ENCODE data around the gene TPI1. TPM values are rescaled to one million over a fixed set of nuclear protein-coding genes. Genes with fewer than 3 reads are reported as not detected.
A peak's percentile ranks its signal among the peaks of the same experiment; 100 is the strongest.

The TPI1 gene
- total RNA-seq, 4 donors from 2014 or later: 363 to 700 (median 468) TPM

DNA sequence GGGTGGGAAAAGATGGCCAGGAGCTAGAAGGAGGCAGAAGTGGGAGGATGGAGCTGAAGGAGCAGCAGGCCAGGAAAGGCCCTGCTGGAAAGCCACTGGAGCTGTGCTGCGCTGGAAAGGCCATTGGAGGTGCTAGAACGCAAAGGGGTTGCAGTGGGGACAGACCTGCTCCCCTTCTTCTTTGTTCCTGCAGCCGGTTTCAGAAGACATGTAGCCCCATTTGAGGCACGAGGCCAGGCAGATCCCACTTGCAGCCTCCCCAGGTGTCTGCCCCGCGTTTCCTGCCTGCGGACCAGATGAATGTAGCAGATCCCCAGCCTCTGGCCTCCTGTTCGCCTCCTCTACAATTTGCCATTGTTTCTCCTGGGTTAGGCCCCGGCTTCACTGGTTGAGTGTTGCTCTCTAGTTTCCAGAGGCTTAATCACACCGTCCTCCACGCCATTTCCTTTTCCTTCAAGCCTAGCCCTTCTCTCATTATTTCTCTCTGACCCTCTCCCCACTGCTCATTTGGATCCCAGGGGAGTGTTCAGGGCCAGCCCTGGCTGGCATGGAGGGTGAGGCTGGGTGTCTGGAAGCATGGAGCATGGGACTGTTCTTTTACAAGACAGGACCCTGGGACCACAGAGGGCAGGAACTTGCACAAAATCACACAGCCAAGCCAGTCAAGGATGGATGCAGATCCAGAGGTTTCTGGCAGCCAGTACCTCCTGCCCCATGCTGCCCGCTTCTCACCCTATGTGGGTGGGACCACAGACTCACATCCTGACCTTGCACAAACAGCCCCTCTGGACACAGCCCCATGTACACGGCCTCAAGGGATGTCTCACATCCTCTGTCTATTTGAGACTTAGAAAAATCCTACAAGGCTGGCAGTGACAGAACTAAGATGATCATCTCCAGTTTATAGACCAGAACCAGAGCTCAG, 48.0 kb upstream of the TPI1 start:
- Histone ChIP-seq H3K27me3 (no peaks in the 10 kb centered on the region), H3K9me3 (no peaks in the 10 kb centered on the region), H3K27ac (no peak overlapping the region), H3K4me3 (replicated peaks in 1 of 3) (no peak overlapping the region), H3K4me1 (peaks cover 0 to 12% of the 10 kb centered on the region in 2 donors), H3K36me3 (no peaks in the 10 kb centered on the region)
- 83 to 86% methylated on average over 11 to 12 of the region's 13 CpGs for WGBS, 2 donors
- TF ChIP-seq, protein P1, sequence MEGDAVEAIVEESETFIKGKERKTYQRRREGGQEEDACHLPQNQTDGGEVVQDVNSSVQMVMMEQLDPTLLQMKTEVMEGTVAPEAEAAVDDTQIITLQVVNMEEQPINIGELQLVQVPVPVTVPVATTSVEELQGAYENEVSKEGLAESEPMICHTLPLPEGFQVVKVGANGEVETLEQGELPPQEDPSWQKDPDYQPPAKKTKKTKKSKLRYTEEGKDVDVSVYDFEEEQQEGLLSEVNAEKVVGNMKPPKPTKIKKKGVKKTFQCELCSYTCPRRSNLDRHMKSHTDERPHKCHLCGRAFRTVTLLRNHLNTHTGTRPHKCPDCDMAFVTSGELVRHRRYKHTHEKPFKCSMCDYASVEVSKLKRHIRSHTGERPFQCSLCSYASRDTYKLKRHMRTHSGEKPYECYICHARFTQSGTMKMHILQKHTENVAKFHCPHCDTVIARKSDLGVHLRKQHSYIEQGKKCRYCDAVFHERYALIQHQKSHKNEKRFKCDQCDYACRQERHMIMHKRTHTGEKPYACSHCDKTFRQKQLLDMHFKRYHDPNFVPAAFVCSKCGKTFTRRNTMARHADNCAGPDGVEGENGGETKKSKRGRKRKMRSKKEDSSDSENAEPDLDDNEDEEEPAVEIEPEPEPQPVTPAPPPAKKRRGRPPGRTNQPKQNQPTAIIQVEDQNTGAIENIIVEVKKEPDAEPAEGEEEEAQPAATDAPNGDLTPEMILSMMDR (IDR thresholded peaks at IDR 0.05): no peak
- TF ChIP-seq POLR2A (IDR thresholded peaks at IDR 0.05): no peak
- intact Hi-C loops (cut with DNase I): no loop called here
- no peak for DNase-seq

DNA sequence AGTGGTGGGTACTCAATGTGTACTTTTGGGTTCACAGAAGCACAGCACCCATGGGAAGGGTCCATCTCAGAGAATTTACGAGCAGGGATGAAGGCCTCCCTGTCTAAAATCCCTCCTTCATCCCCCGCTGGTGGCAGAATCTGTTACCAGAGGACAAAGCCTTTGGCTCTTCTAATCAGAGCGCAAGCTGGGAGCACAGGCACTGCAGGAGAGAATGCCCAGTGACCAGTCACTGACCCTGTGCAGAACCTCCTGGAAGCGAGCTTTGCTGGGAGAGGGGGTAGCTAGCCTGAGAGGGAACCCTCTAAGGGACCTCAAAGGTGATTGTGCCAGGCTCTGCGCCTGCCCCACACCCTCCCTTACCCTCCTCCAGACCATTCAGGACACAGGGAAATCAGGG, 47.2 kb upstream of the TPI1 start:
- Histone ChIP-seq H3K27ac (no peak overlapping the region), H3K27me3 (no peaks in the 10 kb centered on the region), H3K36me3 (no peaks in the 10 kb centered on the region), H3K4me3 (replicated peaks in 1 of 3) (no peak overlapping the region), H3K4me1 (peaks cover 0 to 12% of the 10 kb centered on the region in 2 donors), H3K9me3 (no peaks in the 10 kb centered on the region)
- intact Hi-C loops (cut with DNase I): no loop called here
- no peak for DNase-seq
- no peak for TF ChIP-seq POLR2A (IDR thresholded peaks at IDR 0.05)
- TF ChIP-seq, protein P1 (IDR thresholded peaks at IDR 0.05): no peak
- WGBS, 2 donors: 80 to 81% methylated on average over 4 to 5 of the region's 5 CpGs

DNA sequence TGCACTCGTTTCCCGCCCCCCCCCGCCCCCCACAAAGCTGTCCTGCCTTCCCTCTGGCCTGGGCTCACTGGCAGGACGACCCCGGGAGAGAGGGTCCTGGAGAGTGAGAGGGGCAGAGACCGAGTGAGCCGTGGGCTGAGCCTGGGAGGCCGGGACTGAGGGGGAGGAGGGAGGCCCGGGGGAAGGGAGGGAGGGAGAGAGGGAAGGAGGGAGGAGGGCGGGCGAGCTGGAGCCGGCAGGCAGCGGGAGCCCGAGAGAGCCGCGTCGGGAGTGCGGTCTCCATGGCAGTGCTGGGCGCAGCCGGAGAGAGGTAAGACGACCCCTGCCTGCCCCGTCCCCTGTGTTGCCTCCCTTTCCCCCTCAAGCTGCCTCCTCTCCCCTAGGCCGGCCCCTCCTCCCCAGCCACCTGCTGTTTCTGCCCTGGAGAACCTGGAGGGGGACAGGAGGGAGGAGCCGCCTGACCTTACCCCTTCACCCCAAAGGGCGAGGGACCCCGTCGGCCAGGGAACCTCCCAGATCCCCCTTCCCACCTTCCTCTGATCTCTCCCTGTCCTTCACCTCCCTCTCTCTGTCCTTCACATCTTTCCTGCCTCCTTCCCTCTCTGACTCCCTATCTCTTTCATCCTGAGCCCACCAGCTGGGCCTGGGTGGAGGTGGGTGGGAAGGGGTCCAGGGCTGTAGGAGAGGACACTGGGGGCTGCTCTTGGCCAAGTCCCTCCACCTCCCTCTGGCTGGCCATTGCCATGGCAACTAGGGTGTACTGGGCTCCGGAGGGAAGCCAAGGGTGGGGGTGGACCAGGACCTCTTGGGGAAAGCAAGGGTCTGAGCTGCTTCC, 45.5 kb upstream of the TPI1 start, which contains the start of gene GPR162:
Gene GPR162, plus strand, starts transcription at position 231 of the 835 bp plus-strand sequence. CDS start 2,078 bp downstream, outside the sequence.
- peaks cover 0 to 12% of the 10 kb centered on the region in 2 donors for H3K4me1 ChIP-seq
- no peaks in the 10 kb centered on the region for H3K9me3 ChIP-seq
- TF ChIP-seq POLR2A (IDR thresholded peaks at IDR 0.05): no peak
- TF ChIP-seq, protein P1 (IDR thresholded peaks at IDR 0.05): no peak
- H3K36me3 ChIP-seq: no peaks in the 10 kb centered on the region
- DNase-seq: peak; percentile 32 to 49
- intact Hi-C loops (cut with DNase I): no loop called here
- no peaks in the 10 kb centered on the region for H3K27me3 ChIP-seq
- WGBS, 2 donors: 2 to 8% methylated on average over 10 to 23 of the region's 28 CpGs
- no peak within 1 kb of the TSS for H3K27ac ChIP-seq
- H3K4me3 ChIP-seq (replicated peaks in 1 of 3): peak within 1 kb of the TSS in 1 of 3 donors; percentile 34

DNA sequence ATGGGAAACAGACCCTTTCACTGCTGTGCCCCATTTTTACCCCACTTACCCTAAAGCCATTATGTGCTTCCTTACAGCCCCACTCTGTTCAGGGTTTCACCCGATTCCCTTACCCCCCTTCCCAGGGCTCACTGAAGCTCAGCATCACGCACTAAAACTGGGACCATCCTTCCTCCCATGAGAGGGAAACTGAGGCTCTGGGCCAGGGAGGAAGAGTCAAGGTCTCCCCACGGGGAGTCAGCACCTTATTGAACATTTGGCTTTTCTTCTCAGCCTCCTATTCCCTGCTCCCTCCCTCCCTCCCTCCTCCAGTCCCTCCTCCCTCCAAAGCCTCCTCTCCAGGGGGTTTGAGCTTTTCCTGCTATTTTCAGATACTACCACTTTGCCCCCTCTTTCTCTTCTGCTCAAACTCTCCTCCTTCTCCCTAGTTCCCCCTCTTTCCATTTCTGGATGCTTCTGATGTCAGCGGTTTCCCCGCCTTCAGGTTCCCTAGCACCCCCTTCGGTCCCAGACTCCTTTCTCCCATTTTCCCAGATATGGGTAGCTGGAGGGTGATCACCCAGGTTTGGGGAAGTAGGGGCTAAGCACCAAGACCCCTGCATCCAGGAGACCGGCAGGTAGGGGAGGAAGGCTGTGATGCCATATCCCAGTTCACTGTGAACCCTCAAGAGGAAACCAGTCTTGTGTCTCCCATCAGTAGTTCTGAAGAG, 44.8 kb upstream of the TPI1 start:
- Histone ChIP-seq H3K36me3 (no peaks in the 10 kb centered on the region), H3K27me3 (no peaks in the 10 kb centered on the region), H3K9me3 (no peaks in the 10 kb centered on the region), H3K4me3 (replicated peaks in 1 of 3) (no peak overlapping the region), H3K4me1 (peaks cover 6 to 19% of the 10 kb centered on the region in 2 donors), H3K27ac (no peak overlapping the region)
- intact Hi-C loops (cut with DNase I): no loop called here
- 46 to 47% methylated on average over 7 of the region's 7 CpGs for WGBS, 2 donors
- TF ChIP-seq, protein P1 (IDR thresholded peaks at IDR 0.05): no peak
- TF ChIP-seq POLR2A (IDR thresholded peaks at IDR 0.05): no peak
- DNase-seq: no peak

Measured in thyroid gland (tissue), 4 donors.